Epithelial cell of proximal tubule (primary cell): Measurements from ENCODE around the gene ADRA2B. TPM values are rescaled to one million over a fixed set of nuclear protein-coding genes. Genes with fewer than 3 reads are reported as not detected.
"Not testable (repeated sequence)": the region's sequence is repeated elsewhere in the genome, so short reads cannot be mapped to it uniquely, and the experiment has no call there.

Source experiments
- DNase-seq: peaks from one replicate; pipeline ENCODE4 v3.0.0-alpha.2; 2011; ENCODE audit warnings: low read depth
- H3K4me3 ChIP-seq: 2 replicates; pipeline ENCODE4 v1.5.1; 2011; ENCODE audit warnings: low read depth, mild to moderate bottlenecking, low read length
- CTCF ChIP-seq: conservative IDR thresholded peaks from 2 replicates; pipeline ENCODE4 v1.5.1; 2012; ENCODE audit warnings: low read depth, mild to moderate bottlenecking, low read length
- total RNA-seq: library from RNA; depleted of rRNA; stranded (reverse); fragments of >200 nt; gene quantifications from 2 replicates; pipeline ENCODE4 v1.2.3, GENCODE V29; 2015

ADRA2B gene
- total RNA-seq, 1 donor from 2014 or later = 0.23 TPM

GRCh38 chr2:96143848-96144480 lies 27.6 kb upstream of the ADRA2B start:
- TF ChIP-seq CTCF = no peak
- no peak for DNase-seq
- no peak overlapping the region for H3K4me3 ChIP-seq

- TF ChIP-seq CTCF = no peak
- no peak for DNase-seq
- H3K4me3 ChIP-seq = no peak overlapping the region
Measured at GRCh38 chr2:96143231-96143847, 27.0 kb upstream of the ADRA2B start.

GRCh38 chr2:96142217-96143113 lies 26.1 kb upstream of the ADRA2B start:
- peak; percentile 7 for TF ChIP-seq CTCF
- no peak for DNase-seq
- H3K4me3 ChIP-seq = no peak overlapping the region

GRCh38 chr2:96141624-96141967 lies 25.2 kb upstream of the ADRA2B start:
- DNase-seq, H3K4me3 ChIP-seq: not testable (repeated sequence)

- no peak overlapping the region for H3K4me3 ChIP-seq
- TF ChIP-seq CTCF = no peak
- no peak for DNase-seq
Measured at GRCh38 chr2:96140941-96141623, 24.7 kb upstream of the ADRA2B start.

GRCh38 chr2:96139181-96139758 lies 22.9 kb upstream of the ADRA2B start:
- no peak overlapping the region for H3K4me3 ChIP-seq
- TF ChIP-seq CTCF = no peak
- DNase-seq = no peak
